Large intestine (tissue), 3 donors: ENCODE data around the gene PPP1R15B. TPM values are rescaled to one million over a fixed set of nuclear protein-coding genes. Genes with fewer than 3 reads are reported as not detected.

Experiments used
- DNase-seq, 2 donors: peaks; one replicate each; pipeline versions ENCODE4 v3.0.0 to v3.0.0-alpha.2; 2013
- H3K27ac ChIP-seq: one replicate; pipeline ENCODE4 v1.5.1; 2013; ENCODE audit warnings: low read length
- H3K27me3 ChIP-seq: 2 replicates; pipeline ENCODE4 v1.6.1; 2013; ENCODE audit warnings: low read length; ENCODE audit not compliant: control insufficient read depth, insufficient read depth
- H3K36me3 ChIP-seq: 2 replicates; pipeline ENCODE4 v1.6.1; 2013; ENCODE audit warnings: low read length; ENCODE audit not compliant: control insufficient read depth, insufficient read depth
- H3K4me1 ChIP-seq: one replicate; pipeline ENCODE4 v1.6.1; 2013; ENCODE audit warnings: low read length; ENCODE audit not compliant: control insufficient read depth, insufficient read depth
- H3K4me3 ChIP-seq: one replicate; pipeline ENCODE4 v1.5.1; 2013; ENCODE audit warnings: low read length
- H3K9me3 ChIP-seq: one replicate; pipeline ENCODE4 v1.6.1; 2013; ENCODE audit warnings: mild to moderate bottlenecking, low read depth, low read length, moderate library complexity; ENCODE audit not compliant: control insufficient read depth
- WGBS: methylation state at CpG from one replicate; pipeline ENCODE4 v1.1.5; 2013; ENCODE audit warnings: low lambda C conversion rate; ENCODE audit not compliant: insufficient coverage; 5-methylcytosine and 5-hydroxymethylcytosine counted together
- polyA plus RNA-seq: library from polyadenylated mRNA; unstranded; fragments of 120-200 nt; gene quantifications from one replicate; pipeline ENCODE4 v1.2.1, GENCODE V29; 2013

PPP1R15B gene
- polyA plus RNA-seq, 1 donor = 46.4 TPM

DNA sequence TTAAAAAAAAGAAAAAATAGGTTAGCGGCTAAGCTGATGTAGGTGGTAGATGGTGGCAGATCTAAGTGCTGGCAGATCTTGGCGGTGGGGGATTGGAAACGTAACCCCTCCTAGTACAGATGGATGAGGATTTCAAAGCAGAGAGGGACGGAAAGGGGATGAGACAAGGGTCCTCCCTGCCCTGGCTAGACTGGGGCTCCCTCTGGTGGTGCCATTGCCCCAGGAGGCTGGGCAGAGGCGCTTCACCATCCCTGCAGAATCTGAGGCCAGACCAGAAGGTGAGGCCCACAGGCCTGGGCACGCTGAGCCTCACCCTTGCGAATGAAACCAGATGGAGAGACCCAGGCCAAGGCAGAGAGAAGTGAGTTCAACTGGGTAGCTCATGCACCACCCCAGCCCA lies 44.9 kb downstream of the PPP1R15B start:
- Histone ChIP-seq H3K36me3 (peaks cover 49% of the 10 kb centered on the region), H3K4me1 (peaks cover 24% of the 10 kb centered on the region), H3K27me3 (no peaks in the 10 kb centered on the region), H3K27ac (no peak overlapping the region), H3K4me3 (no peak overlapping the region), H3K9me3 (no peaks in the 10 kb centered on the region)
- no peak for DNase-seq
- whole genome bisulfite sequencing = no CpG with 5 or more reads among the region's 7 CpGs

DNA sequence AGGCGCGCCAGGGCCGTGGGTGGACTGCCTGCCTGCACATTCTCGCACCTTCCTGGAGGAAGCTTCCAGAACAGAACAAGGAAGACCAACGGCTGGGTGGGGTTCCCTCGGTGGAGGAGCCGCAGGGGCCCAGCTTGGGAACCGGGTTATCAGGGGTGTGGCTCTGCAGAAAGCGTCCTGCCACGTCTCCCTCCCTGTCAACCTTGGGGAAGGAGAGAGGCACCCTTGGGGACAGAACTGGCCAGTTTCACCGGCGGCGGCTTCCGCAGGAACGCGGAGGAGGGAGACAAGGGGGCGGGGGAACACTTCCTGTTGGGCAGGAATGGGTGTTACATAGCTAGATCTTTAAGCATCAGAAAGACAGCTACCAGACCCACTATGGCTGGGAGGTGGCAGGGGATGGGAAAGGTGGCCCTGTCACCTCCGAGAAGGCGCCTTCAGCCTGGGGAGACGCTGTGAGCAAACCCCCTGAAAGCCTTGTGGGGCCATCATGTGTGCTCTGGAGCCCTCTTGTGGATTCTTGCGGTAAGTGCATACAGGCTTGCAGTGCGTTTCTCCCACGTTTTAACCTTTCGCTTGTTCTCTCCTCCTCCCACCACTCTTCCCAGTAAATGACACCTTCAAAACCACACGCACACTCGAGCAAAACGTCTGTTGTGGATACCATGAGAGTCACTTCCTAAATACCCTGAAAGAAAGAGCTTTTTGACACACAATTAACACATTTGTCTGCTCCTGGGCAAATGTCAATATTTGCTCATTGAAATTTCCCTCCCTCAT lies 48.1 kb downstream of the PPP1R15B start:
- Histone ChIP-seq H3K4me1 (peaks cover 47% of the 10 kb centered on the region), H3K36me3 (peaks cover 24% of the 10 kb centered on the region), H3K27ac (peak overlapping the region; percentile 86), H3K9me3 (no peaks in the 10 kb centered on the region), H3K27me3 (no peaks in the 10 kb centered on the region), H3K4me3 (peak overlapping the region; percentile 30)
- WGBS = 0% methylated on average over 2 of the region's 27 CpGs
- DNase-seq = peak; percentile 76 to 92

DNA sequence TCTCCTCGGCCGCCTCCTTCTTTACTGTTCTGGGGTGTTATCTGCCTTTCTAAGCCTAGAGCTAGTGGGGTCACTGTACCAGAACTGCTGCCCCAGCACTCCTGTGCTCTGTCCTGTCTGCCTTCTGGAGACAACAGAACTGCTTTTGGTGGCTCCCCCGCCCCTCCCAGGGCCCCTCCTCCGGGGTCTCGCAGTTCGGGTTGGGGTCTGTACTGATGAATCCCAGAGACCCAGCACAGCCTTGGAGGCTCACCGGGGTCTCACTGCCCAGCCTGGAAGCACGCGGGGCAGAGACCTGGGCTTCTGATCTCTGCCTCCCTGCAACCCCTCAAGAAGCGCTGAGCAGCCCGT lies 48.7 kb downstream of the PPP1R15B start:
- Histone ChIP-seq H3K27me3 (no peaks in the 10 kb centered on the region), H3K4me1 (peaks cover 47% of the 10 kb centered on the region), H3K27ac (peak overlapping the region; percentile 86), H3K9me3 (no peaks in the 10 kb centered on the region), H3K36me3 (peaks cover 18% of the 10 kb centered on the region), H3K4me3 (peak overlapping the region; percentile 30)
- no CpG with 5 or more reads among the region's 11 CpGs for WGBS
- no peak for DNase-seq

DNA sequence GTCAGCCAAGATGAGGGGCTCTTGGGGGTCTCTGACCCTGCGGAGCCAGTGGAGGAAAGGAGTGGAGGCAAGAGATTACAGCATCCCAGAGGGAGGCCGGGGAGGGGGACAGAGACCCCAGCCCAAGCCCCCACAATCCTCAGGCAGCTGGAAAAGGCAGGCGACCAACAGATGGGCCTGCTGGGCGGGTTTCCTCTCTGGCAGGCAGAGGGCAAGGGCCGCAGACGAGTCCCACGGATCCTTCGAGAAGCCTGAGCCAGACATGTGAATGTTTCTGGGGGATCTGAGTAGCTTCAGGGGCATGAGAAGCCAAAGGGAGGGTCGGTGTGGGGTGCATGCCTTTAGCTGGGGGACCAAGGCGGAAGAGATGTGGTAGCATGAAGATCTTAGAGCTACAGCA lies 49.8 kb downstream of the PPP1R15B start:
- Histone ChIP-seq H3K36me3 (peaks cover 9% of the 10 kb centered on the region), H3K9me3 (no peaks in the 10 kb centered on the region), H3K4me1 (peaks cover 47% of the 10 kb centered on the region), H3K4me3 (no peak overlapping the region), H3K27ac (peak overlapping the region; percentile 10), H3K27me3 (no peaks in the 10 kb centered on the region)
- no peak for DNase-seq
- no CpG with 5 or more reads among the region's 10 CpGs for WGBS

DNA sequence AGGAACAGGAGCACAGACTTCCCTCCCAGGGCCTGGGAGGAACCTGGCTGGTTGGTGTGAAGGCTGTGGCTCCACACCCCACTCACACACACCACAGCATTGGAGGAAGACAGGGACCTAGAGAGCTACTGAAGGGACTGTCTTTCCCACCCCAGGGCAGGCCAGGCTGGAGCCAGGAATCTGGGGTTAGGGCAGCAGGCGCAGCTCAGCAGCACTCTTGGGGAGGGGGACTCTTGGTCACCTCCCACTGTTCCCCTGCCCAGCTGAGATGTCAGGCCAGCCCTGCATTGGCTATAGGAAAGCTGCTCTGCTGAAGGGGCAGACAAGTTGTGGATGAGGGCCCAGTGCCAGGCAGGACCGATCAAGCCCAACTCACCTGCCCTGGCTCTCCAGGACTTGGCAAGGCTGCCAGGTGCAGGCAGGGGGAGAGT lies 50.3 kb downstream of the PPP1R15B start:
- WGBS = no CpG with 5 or more reads among the region's 2 CpGs
- H3K4me1 ChIP-seq = peaks cover 47% of the 10 kb centered on the region
- no peak overlapping the region for H3K4me3 ChIP-seq
- no peaks in the 10 kb centered on the region for H3K9me3 ChIP-seq
- peaks cover 6% of the 10 kb centered on the region for H3K36me3 ChIP-seq
- H3K27me3 ChIP-seq = no peaks in the 10 kb centered on the region
- DNase-seq = no peak
- H3K27ac ChIP-seq = peak overlapping the region; percentile 10

DNA sequence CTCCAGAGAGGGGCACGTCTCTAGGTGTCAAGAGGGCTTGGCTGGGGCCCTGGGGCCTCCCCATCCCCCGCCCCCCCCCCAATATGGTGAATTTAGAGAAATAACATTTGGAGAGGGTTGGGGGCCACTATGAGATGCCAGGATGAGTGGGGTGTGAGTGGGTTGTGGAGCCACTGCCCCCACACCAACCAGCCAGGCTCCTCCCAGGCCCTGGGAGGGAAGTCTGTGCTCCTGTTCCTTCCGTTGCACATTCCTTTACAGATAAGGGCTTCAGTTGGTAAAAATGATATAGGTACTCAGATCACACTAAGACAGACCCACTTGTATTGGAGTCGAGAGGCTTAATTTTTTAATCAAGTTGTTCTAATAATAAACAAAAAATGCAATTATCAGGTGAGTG lies 51.3 kb downstream of the PPP1R15B start:
- peaks cover 47% of the 10 kb centered on the region for H3K4me1 ChIP-seq
- DNase-seq = no peak
- no peak overlapping the region for H3K4me3 ChIP-seq
- H3K27me3 ChIP-seq = no peaks in the 10 kb centered on the region
- H3K27ac ChIP-seq = no peak overlapping the region
- no peaks in the 10 kb centered on the region for H3K9me3 ChIP-seq
- no CpG with 5 or more reads among the region's 4 CpGs for WGBS
- H3K36me3 ChIP-seq = no peaks in the 10 kb centered on the region

DNA sequence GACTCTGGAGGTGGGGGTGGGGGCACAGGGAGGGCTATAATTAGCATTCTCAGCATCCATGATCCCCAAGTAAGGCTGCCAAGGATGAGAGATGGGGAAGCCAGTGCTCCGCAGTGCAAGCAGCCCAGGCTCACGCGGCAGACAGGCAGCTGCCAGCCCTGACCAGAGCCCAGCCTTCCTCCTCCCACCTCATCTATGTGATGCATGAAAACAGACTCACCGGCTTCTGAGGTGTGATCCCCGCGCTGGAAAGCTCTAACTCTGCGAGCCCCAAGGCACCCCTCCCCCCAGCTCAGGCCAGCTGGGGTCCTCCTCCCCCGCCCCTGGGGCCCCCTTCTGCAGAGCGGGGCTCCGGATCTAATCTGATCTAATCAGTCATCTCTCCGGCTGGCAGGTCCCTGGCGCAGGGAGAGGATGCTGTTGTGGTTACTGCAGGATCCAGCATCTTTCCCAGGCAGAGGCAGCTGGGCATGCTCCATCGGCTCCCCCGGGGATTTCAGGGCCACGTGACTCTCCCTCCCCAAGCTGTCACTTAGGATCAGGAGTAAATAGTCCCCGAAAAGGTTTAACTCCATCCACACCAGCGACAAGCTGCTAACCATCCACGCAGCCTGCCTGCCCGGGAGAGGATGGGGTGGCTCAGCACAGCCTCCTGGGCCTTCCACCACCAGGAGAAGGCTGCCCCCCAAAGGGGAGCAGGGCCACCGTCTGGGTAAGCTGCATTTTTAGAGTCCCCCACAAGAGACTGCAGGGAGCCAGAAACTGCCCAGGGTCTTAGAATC lies 52.0 kb downstream of the PPP1R15B start, which contains the start of gene PLEKHA6:
Gene PLEKHA6, minus strand, starts transcription at position 456 of the 782 bp plus-strand sequence. CDS start 86,202 bp downstream, outside the sequence.
- Histone ChIP-seq H3K4me1 (peaks cover 44% of the 10 kb centered on the region), H3K9me3 (no peaks in the 10 kb centered on the region), H3K27ac (peak within 1 kb of the TSS; percentile 15), H3K4me3 (peak within 1 kb of the TSS; percentile 16), H3K36me3 (no peaks in the 10 kb centered on the region), H3K27me3 (no peaks in the 10 kb centered on the region)
- peak in 1 of 2 donors; percentile 47 for DNase-seq
- no CpG with 5 or more reads among the region's 20 CpGs for WGBS

DNA sequence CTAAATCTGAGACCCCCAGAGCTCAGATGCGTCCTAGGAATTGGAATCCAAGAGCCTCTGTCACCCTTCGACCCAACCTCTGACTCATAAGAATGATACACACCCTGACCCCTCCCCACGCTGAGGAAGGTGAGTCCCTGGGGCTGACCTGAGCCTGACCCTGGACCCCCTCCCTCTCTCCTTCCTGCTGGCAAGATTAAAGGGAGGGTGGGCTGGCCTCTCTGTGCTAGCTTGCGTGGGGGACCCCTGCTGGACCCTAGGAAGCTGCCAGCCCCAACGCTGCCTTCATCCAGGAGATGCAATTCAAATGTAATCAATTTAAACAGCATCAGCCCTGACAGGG lies 52.5 kb downstream of the PPP1R15B start:
- Histone ChIP-seq H3K36me3 (no peaks in the 10 kb centered on the region), H3K9me3 (no peaks in the 10 kb centered on the region), H3K4me3 (peak overlapping the region; percentile 11), H3K4me1 (peaks cover 39% of the 10 kb centered on the region), H3K27ac (peak overlapping the region; percentile 15), H3K27me3 (no peaks in the 10 kb centered on the region)
- DNase-seq = no peak
- WGBS = no CpG with 5 or more reads among the region's 5 CpGs

DNA sequence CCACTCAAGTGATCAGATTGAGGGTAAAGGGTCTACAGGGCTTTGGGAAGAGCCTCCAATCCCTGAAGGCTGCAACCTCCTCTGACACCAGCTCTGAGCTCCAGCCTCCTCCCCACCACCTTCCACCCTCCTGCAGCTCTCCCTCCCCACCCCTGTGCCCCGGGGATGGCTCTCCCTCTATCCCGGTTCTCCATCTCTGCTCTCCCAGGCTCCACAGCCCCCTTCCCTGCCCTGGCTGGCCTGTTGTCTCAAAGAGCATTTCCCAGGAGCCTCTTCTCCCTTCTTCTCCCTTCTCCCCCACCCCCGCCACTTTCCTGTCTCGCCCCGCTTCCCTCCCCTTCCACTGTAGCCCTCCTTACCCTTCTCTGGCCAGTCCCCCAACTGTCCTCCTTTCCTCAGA lies 53.0 kb downstream of the PPP1R15B start:
- Histone ChIP-seq H3K27ac (peak overlapping the region; percentile 12), H3K4me1 (peaks cover 34% of the 10 kb centered on the region), H3K27me3 (no peaks in the 10 kb centered on the region), H3K36me3 (no peaks in the 10 kb centered on the region), H3K4me3 (no peak overlapping the region), H3K9me3 (no peaks in the 10 kb centered on the region)
- no peak for DNase-seq
- WGBS = no CpG with 5 or more reads among the region's 5 CpGs

DNA sequence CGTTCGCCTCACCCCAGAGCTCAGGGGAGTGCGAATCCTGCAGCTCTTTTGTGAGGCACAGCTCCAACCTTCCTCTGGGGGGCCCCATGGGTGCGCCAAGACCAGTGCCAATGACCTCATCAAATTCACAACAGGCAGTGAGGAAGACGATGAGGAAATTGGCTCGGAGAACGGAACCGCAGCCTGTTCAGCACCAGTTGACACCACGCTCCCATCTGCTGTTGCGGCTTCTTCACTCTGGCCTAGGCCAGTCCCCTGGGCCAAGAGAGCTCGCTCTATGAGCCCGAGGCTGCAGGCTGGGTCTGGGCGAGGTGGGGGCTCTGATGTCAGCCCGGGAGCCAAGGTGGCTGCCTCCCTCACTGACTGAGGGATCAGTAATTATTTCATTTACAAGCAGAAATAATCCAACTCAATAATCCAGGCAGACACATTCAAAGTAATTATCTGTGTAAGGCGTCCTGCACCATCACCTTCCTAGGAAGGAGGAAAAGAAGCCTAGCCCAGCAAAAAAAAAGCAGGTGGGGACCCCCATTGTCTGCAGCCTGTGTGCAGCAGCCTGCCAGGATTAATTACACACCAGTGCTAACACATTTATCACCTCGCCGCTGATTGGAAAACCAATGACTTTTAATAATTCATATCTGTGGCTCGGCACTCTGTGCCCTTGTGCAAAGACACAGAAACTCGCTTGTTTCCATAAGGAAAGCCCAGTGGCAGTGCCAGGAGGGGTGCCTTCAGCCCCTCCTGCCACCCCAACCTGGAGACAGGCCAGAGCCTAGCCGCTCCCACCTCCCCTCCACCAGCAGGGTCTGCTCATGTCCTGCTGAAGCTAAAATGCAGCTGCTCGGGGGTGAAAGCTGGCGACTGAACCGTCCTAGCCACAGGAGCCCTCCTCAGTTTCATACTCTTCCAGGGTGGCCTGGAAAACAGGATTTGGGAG lies 53.8 kb downstream of the PPP1R15B start:
- no peak for DNase-seq
- Histone ChIP-seq H3K4me3 (no peak overlapping the region), H3K27ac (peak overlapping the region; percentile 12), H3K9me3 (no peaks in the 10 kb centered on the region), H3K36me3 (no peaks in the 10 kb centered on the region), H3K4me1 (peaks cover 28% of the 10 kb centered on the region), H3K27me3 (no peaks in the 10 kb centered on the region)
- no CpG with 5 or more reads among the region's 23 CpGs for WGBS
